Placental epithelial cell (primary cell): ENCODE measurements around the gene MYH14. TPM values are rescaled to one million over a fixed set of nuclear protein-coding genes. Genes with fewer than 3 reads are reported as not detected.

Experiments used
- small RNA-seq: library from RNA; depleted of rRNA; stranded (forward); fragments of <200 nt; gene quantifications from one replicate; pipeline ENCODE3, GENCODE V24; 2012
- total RNA-seq: library from RNA; depleted of rRNA; stranded (reverse); fragments of >200 nt; gene quantifications from 2 replicates; pipeline ENCODE4 v1.2.3, GENCODE V29; 2012

MYH14 gene
- 23.2 and 30.6 TPM in 2 replicates for total RNA-seq

DNA sequence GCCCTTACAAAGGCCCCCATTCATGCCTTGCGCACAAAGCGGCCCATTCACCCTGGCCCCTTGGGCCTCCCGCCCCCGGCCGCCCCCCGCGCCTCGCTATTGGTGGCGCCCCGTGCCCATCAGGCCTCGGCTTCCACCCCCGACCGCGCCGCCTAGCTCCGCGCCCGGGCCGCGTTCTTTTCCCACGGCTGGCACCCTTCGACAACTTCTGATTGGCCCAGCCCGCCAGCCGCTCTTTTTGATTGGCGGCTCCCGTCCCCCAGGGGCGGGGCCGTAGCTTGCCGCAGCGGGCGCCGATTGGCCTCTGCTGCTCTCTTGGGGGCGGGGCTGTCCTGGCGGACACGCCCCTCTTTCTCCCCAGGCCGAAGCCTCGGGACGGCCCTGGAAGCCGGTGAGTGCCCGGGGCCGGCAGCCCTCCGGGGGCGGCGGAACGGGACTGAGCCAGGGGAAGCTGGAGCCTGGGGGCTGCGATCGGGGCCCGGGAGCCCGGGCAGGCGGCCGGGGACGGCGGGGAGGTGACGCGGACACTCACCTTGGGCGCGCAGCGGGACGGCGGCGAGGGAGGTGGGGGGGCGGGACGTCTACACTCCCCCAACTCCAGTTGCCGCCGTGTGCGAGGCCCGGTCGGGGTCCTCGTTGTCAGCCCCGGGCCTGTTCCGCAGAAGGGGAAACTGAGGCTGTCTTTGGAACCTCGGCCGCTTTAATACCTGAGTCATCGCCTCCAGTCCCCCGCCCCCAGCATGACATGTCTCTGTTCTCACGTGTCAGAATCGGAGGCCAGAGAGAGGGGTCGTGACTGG, at the start of gene MYH14:
Gene MYH14, plus strand, starts transcription at position 342 of the 800 bp plus-strand sequence. CDS start 6,744 bp downstream, outside the sequence.

DNA sequence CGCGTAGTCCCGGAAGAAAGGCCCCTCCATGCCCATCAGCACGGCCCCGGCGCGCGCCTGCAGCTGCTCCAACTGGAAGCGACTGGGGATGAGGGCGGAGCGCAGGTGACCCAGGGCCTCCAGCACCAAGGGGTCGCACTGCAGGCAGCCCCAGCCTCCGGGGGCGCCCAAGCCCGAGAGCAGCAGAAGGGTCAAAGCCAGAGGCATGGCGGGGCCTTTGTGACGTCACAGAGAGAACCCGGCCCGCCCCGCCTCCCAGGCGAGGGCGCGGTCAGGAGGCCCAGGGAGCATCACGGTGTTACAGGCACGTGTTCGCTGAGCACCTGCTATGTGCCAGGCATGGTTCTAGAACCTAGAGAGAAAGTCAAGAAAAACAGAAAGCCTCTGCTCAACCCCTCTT, 40.4 kb upstream of the MYH14 start, which contains the start of gene IZUMO2:
Gene IZUMO2, minus strand, starts transcription at position 294 of the 400 bp plus-strand sequence. Its CDS starts 87 bp downstream, at position 207.

DNA sequence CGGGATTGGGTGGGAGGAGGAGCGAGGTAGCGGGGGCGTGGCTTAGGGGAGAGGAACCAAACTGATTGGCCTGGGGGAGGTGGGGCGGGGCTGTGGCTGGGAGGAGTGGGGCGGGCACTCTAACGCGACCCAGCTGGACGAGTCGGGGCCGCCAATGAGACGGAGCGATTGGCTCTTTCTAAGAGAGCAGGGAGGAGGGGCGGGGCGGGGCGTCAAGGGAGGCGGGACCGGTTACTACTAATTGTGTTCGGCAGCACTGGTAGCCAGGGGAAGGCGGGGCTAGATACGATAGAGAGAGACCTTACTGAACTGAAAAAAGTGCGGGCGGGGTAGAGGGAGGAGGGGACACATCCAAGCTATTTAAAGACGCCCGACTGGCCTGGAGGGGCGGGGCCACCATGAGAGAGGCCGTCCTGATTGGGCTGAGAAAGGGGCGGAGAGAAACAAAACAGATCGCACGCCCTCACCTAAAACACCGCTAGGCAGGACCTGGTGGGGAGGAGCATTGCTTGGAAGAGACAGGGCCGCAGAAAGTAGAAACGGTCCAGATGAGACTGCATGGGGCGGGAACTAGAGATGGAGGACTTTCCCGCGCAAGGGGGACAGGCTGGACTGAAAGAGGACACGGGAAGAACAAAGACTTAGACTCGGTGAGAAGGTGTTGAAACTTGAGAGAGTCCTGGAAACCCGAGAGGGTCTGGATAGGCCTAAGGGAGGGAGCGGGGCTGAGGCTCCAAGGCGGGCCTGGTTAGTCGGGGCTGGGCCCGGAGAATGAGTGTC, 125.9 kb downstream of the MYH14 start, which contains the start of gene KCNC3:
Gene KCNC3, minus strand, starts transcription at position 232 of the 780 bp plus-strand sequence. CDS start 295 bp downstream, outside the sequence.

Small RNA genes within 50 kb of the gene (small RNA-seq; reads per million reads assigned to genes)
- gene RF00017, result not detected

Other genes starting within 250 kb of the MYH14 start
- gene SIGLEC11, start 242.4 kb upstream of the MYH14 start, total RNA-seq, result 0.22 TPM in 1 of 2 replicates, not detected in the other
- gene VRK3, start 178.2 kb upstream of the MYH14 start, total RNA-seq, result 25.1 and 29.0 TPM in 2 replicates
- gene ZNF473, start 177.6 kb upstream of the MYH14 start, total RNA-seq, result 8.1 and 11.8 TPM in 2 replicates
- gene IZUMO2, start 40.3 kb upstream of the MYH14 start, total RNA-seq, result 0.39 TPM in 1 of 2 replicates, not detected in the other
- gene KCNC3, start 125.8 kb downstream of the MYH14 start, total RNA-seq, result 2.4 and 3.9 TPM in 2 replicates
- gene NAPSA, start 162.0 kb downstream of the MYH14 start, total RNA-seq, result under 0.01 and 0.39 TPM in 2 replicates
- 63.3 and 65.6 TPM in 2 replicates for gene NR1H2, start 172.8 kb downstream of the MYH14 start, total RNA-seq
- gene POLD1, start 180.7 kb downstream of the MYH14 start, total RNA-seq, result 37.8 and 45.5 TPM in 2 replicates
- 0.11 TPM in 1 of 2 replicates, not detected in the other for gene SPIB, start 215.3 kb downstream of the MYH14 start, total RNA-seq
- under 0.01 TPM in 1 of 2 replicates, not detected in the other for gene MYBPC2, start 229.3 kb downstream of the MYH14 start, total RNA-seq